A549 (cell line): ENCODE data around the gene SETD1B.
A peak's percentile ranks its signal among the peaks of the same experiment; 100 is the strongest.

Source experiments
- EP300 ChIP-seq, 2 experiments: fragments of >200 bp; sonication (Bioruptor Twin); formaldehyde crosslinking; IDR thresholded peaks; 2 replicates in 1 of 2; 3 replicates in 1 of 2; pipeline ENCODE4 v1.6.1; 2016 to 2017
- HOXA7 ChIP-seq: fragments of 250-450 bp; sonication (Bioruptor Pico); IDR thresholded peaks from 2 replicates; pipeline ENCODE4 v1.5.0; 2020; ENCODE audit warnings: mild to moderate bottlenecking, moderate library complexity
- MYC ChIP-seq: IDR thresholded peaks from 2 replicates; pipeline ENCODE4 v1.6.1; 2012; ENCODE audit warnings: mild to moderate bottlenecking, inconsistent platforms, low read length, improper control_type of control experiment, borderline replicate concordance
- ZC3H11A ChIP-seq: fragments of 450-650 bp; IDR thresholded peaks from 2 replicates; pipeline ENCODE4 v1.6.1; 2014; ENCODE audit warnings: antibody characterized with exemption, mild to moderate bottlenecking
- TF ChIP-seq, protein P1 (sequence below): fragments of >200 bp; sonication (Bioruptor Twin); formaldehyde crosslinking; IDR thresholded peaks from 3 replicates; pipeline ENCODE4 v1.5.1; 2016
- TF ChIP-seq, protein P2 (sequence below): IDR thresholded peaks from 2 replicates; pipeline ENCODE4 v1.6.1; 2012
- TF ChIP-seq, protein P3 (sequence below): fragments of >200 bp; sonication (Bioruptor Twin); formaldehyde crosslinking; IDR thresholded peaks from 3 replicates; pipeline ENCODE4 v1.6.1; 2016

DNA sequence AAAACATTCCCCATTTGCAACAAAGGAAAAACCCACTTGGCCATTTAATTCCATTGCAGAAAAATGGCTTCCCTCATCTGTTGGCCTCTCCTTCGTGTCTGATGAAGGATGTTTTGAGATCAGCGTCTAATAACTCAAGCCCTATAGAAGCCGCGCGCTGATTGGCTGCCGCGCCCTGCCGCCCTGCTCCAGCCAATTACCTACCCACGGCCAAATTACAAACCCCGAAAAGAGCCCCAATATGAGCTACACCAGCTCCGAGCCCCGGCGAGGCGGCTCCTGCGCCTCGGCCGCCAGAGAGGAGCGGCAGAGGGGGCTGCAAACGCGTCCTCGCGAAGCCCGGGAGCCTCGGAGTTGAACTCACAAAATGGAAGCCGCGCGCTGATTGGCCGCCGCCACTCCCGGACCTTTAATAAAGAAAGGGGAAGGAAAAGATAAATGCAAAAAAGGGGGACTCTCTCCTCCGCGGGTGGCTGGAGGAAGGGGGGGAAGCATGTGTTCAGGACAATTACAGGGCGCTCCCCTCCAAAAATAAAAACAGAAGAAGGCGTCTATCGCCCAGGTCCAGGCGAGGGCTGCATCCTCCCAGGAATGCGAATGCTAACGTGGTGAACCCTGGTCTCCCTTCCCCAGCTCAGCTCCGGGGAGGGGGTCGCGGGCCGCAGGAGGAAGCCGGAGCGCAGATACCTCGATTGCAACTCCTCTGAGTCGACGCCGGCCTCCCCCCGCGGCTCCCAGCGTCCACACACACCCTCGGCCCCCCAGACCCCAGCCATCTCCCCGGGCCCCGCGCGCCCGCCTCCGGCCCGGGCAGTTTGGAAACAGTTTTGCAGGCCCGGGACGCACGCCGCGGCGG, 738 bp upstream of the SETD1B start:
- no peak; the same call in 1 of the 2 replicates for TF ChIP-seq MYC
- TF ChIP-seq, protein P1, sequence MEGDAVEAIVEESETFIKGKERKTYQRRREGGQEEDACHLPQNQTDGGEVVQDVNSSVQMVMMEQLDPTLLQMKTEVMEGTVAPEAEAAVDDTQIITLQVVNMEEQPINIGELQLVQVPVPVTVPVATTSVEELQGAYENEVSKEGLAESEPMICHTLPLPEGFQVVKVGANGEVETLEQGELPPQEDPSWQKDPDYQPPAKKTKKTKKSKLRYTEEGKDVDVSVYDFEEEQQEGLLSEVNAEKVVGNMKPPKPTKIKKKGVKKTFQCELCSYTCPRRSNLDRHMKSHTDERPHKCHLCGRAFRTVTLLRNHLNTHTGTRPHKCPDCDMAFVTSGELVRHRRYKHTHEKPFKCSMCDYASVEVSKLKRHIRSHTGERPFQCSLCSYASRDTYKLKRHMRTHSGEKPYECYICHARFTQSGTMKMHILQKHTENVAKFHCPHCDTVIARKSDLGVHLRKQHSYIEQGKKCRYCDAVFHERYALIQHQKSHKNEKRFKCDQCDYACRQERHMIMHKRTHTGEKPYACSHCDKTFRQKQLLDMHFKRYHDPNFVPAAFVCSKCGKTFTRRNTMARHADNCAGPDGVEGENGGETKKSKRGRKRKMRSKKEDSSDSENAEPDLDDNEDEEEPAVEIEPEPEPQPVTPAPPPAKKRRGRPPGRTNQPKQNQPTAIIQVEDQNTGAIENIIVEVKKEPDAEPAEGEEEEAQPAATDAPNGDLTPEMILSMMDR = no peak
- TF ChIP-seq, protein P2, sequence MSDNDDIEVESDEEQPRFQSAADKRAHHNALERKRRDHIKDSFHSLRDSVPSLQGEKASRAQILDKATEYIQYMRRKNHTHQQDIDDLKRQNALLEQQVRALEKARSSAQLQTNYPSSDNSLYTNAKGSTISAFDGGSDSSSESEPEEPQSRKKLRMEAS = peak; percentile 79
- TF ChIP-seq, protein P3, sequence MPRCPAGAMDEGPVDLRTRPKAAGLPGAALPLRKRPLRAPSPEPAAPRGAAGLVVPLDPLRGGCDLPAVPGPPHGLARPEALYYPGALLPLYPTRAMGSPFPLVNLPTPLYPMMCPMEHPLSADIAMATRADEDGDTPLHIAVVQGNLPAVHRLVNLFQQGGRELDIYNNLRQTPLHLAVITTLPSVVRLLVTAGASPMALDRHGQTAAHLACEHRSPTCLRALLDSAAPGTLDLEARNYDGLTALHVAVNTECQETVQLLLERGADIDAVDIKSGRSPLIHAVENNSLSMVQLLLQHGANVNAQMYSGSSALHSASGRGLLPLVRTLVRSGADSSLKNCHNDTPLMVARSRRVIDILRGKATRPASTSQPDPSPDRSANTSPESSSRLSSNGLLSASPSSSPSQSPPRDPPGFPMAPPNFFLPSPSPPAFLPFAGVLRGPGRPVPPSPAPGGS = peak; percentile 79; the same call in 2 of the 3 replicates
- TF ChIP-seq ZC3H11A = no peak
- TF ChIP-seq HOXA7 (CRISPR knock-in tag) = no peak
- TF ChIP-seq EP300 (IDR thresholded peaks at IDR 0.05) = no peak
